Uterus (tissue), 2 donors: ENCODE data around the gene RNF26.

ENCODE experiments used
- POLR2A ChIP-seq, 2 donors: fragments of 450-650 bp; IDR thresholded peaks; one replicate each; pipeline ENCODE4 v1.6.1; 2016; ENCODE audit warnings: antibody characterized with exemption in 2 of 2, mild to moderate bottlenecking in 1 of 2, moderate library complexity in 1 of 2
- TF ChIP-seq, protein P1 (sequence below), 4 experiments: fragments of 200-600 bp in 2 of 4; fragments of 450-650 bp in 2 of 4; sonication (generic) in 2 of 4; IDR thresholded peaks; one replicate each; pipeline ENCODE4 v1.5.1; 2016 to 2019; ENCODE audit warnings: antibody characterized with exemption in 4 of 4, mild to moderate bottlenecking in 2 of 4, moderate library complexity in 1 of 4

DNA sequence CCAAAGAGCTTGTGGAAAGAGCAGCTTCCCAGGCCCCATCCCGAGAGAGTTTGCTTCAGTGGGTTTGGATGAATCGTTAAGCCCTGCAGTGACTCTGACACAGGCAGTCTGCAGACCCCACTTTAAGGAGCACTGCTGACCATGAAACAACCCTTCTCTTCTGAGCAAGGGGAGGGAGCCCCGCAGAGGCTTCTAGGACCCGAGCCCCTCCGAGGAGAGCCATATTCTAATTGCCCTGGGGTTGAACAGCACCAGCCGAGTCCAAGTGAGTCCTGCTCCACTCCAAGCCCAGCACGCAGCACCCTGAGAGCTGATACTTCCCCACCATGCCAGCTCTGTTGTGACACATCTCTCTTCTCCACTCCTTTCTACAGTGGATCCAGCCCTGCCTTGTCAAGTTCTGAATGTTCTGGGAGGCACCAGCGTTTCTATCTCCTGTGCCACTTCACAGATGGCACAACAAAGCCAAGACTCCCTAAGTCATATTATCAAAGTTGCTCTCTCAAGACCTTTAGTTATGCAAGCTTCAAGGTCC, 36.8 kb downstream of the RNF26 start:
- TF ChIP-seq, protein P1, sequence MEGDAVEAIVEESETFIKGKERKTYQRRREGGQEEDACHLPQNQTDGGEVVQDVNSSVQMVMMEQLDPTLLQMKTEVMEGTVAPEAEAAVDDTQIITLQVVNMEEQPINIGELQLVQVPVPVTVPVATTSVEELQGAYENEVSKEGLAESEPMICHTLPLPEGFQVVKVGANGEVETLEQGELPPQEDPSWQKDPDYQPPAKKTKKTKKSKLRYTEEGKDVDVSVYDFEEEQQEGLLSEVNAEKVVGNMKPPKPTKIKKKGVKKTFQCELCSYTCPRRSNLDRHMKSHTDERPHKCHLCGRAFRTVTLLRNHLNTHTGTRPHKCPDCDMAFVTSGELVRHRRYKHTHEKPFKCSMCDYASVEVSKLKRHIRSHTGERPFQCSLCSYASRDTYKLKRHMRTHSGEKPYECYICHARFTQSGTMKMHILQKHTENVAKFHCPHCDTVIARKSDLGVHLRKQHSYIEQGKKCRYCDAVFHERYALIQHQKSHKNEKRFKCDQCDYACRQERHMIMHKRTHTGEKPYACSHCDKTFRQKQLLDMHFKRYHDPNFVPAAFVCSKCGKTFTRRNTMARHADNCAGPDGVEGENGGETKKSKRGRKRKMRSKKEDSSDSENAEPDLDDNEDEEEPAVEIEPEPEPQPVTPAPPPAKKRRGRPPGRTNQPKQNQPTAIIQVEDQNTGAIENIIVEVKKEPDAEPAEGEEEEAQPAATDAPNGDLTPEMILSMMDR (IDR thresholded peaks at IDR 0.05): no peak
- no peak for TF ChIP-seq POLR2A (IDR thresholded peaks at IDR 0.05)
